H1 (cell line): ENCODE results near the gene CBARP. TPM values are rescaled to one million over a fixed set of nuclear protein-coding genes. Genes with fewer than 3 reads are reported as not detected.
A peak's percentile ranks its signal among the peaks of the same experiment; 100 is the strongest.

Experiments
- POLR2A ChIP-seq, 2 experiments: IDR thresholded peaks; 1 replicate in 1 of 2; 2 replicates in 1 of 2; pipeline ENCODE4 v1.6.1; 2011; ENCODE audit warnings: low read depth in 2 of 2, low read length in 2 of 2, mild to moderate bottlenecking in 2 of 2; ENCODE audit errors: control extremely low read depth in 1 of 2
- RAD21 ChIP-seq, 2 experiments: IDR thresholded peaks in 1 of 2; conservative IDR thresholded peaks in 1 of 2; 2 replicates each; pipeline ENCODE4 v1.6.1; 2011; ENCODE audit warnings: low read depth in 2 of 2, low read length in 2 of 2, improper control_type of control experiment in 1 of 2, inconsistent platforms in 1 of 2, mild to moderate bottlenecking in 1 of 2, moderate library complexity in 1 of 2
- SP1 ChIP-seq: IDR thresholded peaks from 2 replicates; pipeline ENCODE4 v1.6.1; 2011; ENCODE audit warnings: low read depth, low read length
- TAF7 ChIP-seq: optimal IDR thresholded peaks from 2 replicates; pipeline ENCODE3; 2011; ENCODE audit warnings: low read depth, mild to moderate bottlenecking, inconsistent platforms, low read length, moderate library complexity, borderline replicate concordance
- YY1 ChIP-seq: IDR thresholded peaks from 2 replicates; pipeline ENCODE4 v1.6.1; 2011; ENCODE audit warnings: low read depth, mild to moderate bottlenecking, low read length
- polyA plus RNA-seq, 7 experiments: library from polyadenylated mRNA; depleted of rRNA in 3 of 7; stranded (reverse) in 5 of 7; unstranded in 2 of 7; fragments of >200 nt in 5 of 7; fragments of 200-250 nt in 2 of 7; gene quantifications; 1 replicate in 5 of 7; 2 replicates in 1 of 7; 4 replicates in 1 of 7; pipeline versions ENCODE4 v1.2.1 to v1.2.3, GENCODE V29; 2011 to 2013; ENCODE audit warnings: missing spikeins in 2 of 7, mixed read lengths in 2 of 7
- total RNA-seq: library from RNA; stranded (reverse); fragmentation: NEBNext Ultra II Directional; extraction: Animal tissue kit (Norgen Biotek cat#: 25700); gene quantifications from 2 replicates; pipeline ENCODE4 v1.2.1, GENCODE V29; 2021
- TF ChIP-seq, protein P1 (sequence below): fragments of 300-600 bp; sonication (generic); IDR thresholded peaks from 2 replicates; pipeline ENCODE4 v1.7.1; 2012; ENCODE audit warnings: low read length, moderate library complexity, mild to moderate bottlenecking, inconsistent platforms; ENCODE audit not compliant: insufficient replicate concordance
- TF ChIP-seq, protein P2 (sequence below): IDR thresholded peaks from 2 replicates; pipeline ENCODE4 v1.6.1; 2011; ENCODE audit warnings: low read length, improper control_type of control experiment

The CBARP gene
- total and polyA plus RNA-seq, 2 of the 8 experiments (the other 6 are each of a cell fraction or from before 2014, with no cell fraction given): 4.9 to 14.7 TPM

DNA sequence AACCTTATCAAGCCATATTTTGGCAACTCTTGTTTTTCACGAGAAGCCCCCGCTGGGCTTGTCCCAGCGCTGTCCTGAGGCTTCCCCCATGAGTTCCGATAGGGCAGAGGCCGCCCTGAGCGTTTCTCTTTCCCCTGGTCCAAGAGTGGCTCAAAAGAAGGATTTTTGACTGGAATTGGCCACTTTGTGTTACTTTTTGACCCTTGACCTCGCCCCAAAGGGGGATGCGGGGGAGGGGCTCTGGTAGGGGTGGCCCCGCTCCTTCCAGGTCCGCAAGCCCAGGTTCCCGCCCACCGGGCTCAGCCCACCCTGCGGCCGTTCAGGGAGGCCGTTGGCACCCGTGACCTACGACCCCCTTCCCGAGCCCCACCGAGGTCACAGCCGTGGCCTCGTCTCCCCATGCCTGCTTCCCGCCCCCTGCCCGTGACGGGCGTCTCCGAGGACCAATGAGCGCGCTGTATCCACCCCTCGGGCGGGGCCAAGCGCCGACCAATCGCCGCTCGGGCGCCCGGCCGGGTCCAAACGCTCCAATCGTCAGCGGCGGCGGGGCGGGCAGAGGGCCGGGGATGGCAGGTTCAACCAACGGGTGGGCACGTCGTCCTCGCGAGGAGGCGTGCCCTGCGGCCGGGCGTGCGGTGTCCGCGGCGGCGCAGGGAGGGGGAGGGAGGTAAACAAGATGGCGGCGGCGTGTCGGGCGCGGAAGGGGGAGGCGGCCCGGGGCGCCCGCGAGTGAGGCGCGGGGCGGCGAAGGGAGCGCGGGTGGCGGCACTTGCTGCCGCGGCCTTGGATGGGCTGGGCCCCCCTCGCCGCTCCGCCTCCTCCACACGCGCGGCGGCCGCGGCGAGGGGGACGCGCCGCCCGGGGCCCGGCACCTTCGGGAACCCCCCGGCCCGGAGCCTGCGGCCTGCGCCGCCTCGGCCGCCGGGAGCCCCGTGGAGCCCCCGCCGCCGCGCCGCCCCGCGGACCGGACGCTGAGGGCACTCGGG lies 32.4 kb downstream of the CBARP start, which contains the start of gene STK11 (continued):
- TF ChIP-seq, protein P1, sequence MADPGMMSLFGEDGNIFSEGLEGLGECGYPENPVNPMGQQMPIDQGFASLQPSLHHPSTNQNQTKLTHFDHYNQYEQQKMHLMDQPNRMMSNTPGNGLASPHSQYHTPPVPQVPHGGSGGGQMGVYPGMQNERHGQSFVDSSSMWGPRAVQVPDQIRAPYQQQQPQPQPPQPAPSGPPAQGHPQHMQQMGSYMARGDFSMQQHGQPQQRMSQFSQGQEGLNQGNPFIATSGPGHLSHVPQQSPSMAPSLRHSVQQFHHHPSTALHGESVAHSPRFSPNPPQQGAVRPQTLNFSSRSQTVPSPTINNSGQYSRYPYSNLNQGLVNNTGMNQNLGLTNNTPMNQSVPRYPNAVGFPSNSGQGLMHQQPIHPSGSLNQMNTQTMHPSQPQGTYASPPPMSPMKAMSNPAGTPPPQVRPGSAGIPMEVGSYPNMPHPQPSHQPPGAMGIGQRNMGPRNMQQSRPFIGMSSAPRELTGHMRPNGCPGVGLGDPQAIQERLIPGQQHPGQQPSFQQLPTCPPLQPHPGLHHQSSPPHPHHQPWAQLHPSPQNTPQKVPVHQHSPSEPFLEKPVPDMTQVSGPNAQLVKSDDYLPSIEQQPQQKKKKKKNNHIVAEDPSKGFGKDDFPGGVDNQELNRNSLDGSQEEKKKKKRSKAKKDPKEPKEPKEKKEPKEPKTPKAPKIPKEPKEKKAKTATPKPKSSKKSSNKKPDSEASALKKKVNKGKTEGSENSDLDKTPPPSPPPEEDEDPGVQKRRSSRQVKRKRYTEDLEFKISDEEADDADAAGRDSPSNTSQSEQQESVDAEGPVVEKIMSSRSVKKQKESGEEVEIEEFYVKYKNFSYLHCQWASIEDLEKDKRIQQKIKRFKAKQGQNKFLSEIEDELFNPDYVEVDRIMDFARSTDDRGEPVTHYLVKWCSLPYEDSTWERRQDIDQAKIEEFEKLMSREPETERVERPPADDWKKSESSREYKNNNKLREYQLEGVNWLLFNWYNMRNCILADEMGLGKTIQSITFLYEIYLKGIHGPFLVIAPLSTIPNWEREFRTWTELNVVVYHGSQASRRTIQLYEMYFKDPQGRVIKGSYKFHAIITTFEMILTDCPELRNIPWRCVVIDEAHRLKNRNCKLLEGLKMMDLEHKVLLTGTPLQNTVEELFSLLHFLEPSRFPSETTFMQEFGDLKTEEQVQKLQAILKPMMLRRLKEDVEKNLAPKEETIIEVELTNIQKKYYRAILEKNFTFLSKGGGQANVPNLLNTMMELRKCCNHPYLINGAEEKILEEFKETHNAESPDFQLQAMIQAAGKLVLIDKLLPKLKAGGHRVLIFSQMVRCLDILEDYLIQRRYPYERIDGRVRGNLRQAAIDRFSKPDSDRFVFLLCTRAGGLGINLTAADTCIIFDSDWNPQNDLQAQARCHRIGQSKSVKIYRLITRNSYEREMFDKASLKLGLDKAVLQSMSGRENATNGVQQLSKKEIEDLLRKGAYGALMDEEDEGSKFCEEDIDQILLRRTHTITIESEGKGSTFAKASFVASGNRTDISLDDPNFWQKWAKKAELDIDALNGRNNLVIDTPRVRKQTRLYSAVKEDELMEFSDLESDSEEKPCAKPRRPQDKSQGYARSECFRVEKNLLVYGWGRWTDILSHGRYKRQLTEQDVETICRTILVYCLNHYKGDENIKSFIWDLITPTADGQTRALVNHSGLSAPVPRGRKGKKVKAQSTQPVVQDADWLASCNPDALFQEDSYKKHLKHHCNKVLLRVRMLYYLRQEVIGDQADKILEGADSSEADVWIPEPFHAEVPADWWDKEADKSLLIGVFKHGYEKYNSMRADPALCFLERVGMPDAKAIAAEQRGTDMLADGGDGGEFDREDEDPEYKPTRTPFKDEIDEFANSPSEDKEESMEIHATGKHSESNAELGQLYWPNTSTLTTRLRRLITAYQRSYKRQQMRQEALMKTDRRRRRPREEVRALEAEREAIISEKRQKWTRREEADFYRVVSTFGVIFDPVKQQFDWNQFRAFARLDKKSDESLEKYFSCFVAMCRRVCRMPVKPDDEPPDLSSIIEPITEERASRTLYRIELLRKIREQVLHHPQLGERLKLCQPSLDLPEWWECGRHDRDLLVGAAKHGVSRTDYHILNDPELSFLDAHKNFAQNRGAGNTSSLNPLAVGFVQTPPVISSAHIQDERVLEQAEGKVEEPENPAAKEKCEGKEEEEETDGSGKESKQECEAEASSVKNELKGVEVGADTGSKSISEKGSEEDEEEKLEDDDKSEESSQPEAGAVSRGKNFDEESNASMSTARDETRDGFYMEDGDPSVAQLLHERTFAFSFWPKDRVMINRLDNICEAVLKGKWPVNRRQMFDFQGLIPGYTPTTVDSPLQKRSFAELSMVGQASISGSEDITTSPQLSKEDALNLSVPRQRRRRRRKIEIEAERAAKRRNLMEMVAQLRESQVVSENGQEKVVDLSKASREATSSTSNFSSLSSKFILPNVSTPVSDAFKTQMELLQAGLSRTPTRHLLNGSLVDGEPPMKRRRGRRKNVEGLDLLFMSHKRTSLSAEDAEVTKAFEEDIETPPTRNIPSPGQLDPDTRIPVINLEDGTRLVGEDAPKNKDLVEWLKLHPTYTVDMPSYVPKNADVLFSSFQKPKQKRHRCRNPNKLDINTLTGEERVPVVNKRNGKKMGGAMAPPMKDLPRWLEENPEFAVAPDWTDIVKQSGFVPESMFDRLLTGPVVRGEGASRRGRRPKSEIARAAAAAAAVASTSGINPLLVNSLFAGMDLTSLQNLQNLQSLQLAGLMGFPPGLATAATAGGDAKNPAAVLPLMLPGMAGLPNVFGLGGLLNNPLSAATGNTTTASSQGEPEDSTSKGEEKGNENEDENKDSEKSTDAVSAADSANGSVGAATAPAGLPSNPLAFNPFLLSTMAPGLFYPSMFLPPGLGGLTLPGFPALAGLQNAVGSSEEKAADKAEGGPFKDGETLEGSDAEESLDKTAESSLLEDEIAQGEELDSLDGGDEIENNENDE: no peak
- TF ChIP-seq SP1: peak; percentile 94
- TF ChIP-seq RAD21 (IDR thresholded peaks at IDR 0.05 in 1 of 2, conservative IDR thresholded peaks at IDR 0.05 in 1 of 2; ENCODE audit: low read depth in 2 of 2, low read length in 2 of 2): no peak
- TF ChIP-seq YY1: peak; percentile 93
- TF ChIP-seq POLR2A (IDR thresholded peaks at IDR 0.05; ENCODE audit: control extremely low read depth in 1 of 2, low read depth in 2 of 2, low read length in 2 of 2): peak in 1 of 2 experiments; percentile 46; a peak in 1 of 3 replicates
- TF ChIP-seq, protein P2, sequence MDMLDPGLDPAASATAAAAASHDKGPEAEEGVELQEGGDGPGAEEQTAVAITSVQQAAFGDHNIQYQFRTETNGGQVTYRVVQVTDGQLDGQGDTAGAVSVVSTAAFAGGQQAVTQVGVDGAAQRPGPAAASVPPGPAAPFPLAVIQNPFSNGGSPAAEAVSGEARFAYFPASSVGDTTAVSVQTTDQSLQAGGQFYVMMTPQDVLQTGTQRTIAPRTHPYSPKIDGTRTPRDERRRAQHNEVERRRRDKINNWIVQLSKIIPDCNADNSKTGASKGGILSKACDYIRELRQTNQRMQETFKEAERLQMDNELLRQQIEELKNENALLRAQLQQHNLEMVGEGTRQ: no peak
- peak; percentile 69 for TF ChIP-seq TAF7
